ENCODE data around the gene SEC31A. TPM values are rescaled to one million over a fixed set of nuclear protein-coding genes. Genes with fewer than 3 reads are reported as not detected.

Gene SEC31A
- total RNA-seq, 1 experiment from 2014 or later, result 70.2 TPM

- Histone ChIP-seq H3K4me3 (ENCODE audit: low read length) (no peak overlapping the region), H3K9ac (ENCODE audit: low read length) (no peak overlapping the region), H3K4me2 (ENCODE audit: low read depth, low read length, poor library complexity, severe bottlenecking) (no peak overlapping the region)
These were observed 76.9 kb downstream of the SEC31A start for GRCh38 chr4:82814034-82814433.

GRCh38 chr4:82811838-82812341 lies 79.1 kb downstream of the SEC31A start:
- Histone ChIP-seq H3K36me3 (ENCODE audit: insufficient read depth, low read length) (no peaks in the 10 kb centered on the region), H3K9ac (ENCODE audit: low read length) (no peak overlapping the region), H3K4me3 (ENCODE audit: low read length) (no peak overlapping the region), H3K4me2 (ENCODE audit: low read depth, low read length, poor library complexity, severe bottlenecking) (no peak overlapping the region), H2AFZ (ENCODE audit: low read length) (no peak overlapping the region), H3K27ac (ENCODE audit: low read length) (no peak overlapping the region), H3K4me1 (ENCODE audit: low read length) (peaks cover 5% of the 10 kb centered on the region), H4K20me1 (ENCODE audit: insufficient read depth, low read depth, low read length) (no peaks in the 10 kb centered on the region), H3K9me3 (ENCODE audit: low read length) (no peaks in the 10 kb centered on the region), H3K79me2 (ENCODE audit: low read length) (no peaks in the 10 kb centered on the region), H3K27me3 (ENCODE audit: low read length) (no peaks in the 10 kb centered on the region), H3K9me2 (replicated peaks; ENCODE audit: insufficient read depth, low read length) (no peaks in the 10 kb centered on the region)
- DNase-seq, result no peak

More at GRCh38 chr4:82814034-82814433, 76.9 kb downstream of the SEC31A start:
- no peak overlapping the region for H2AFZ ChIP-seq (ENCODE audit: low read length)
- H3K9me2 ChIP-seq (replicated peaks; ENCODE audit: insufficient read depth, low read length), result no peaks in the 10 kb centered on the region
- no peaks in the 10 kb centered on the region for H3K9me3 ChIP-seq (ENCODE audit: low read length)
- no peak overlapping the region for H3K27ac ChIP-seq (ENCODE audit: low read length)
- H3K36me3 ChIP-seq (ENCODE audit: insufficient read depth, low read length), result no peaks in the 10 kb centered on the region
- H3K27me3 ChIP-seq (ENCODE audit: low read length), result no peaks in the 10 kb centered on the region
- H3K4me1 ChIP-seq (ENCODE audit: low read length), result peaks cover 5% of the 10 kb centered on the region
- no peak for DNase-seq
- H3K79me2 ChIP-seq (ENCODE audit: low read length), result no peaks in the 10 kb centered on the region
- H4K20me1 ChIP-seq (ENCODE audit: insufficient read depth, low read depth, low read length), result no peaks in the 10 kb centered on the region

- Histone ChIP-seq H3K4me3 (ENCODE audit: low read length) (no peak overlapping the region), H3K4me1 (ENCODE audit: low read length) (peaks cover 5% of the 10 kb centered on the region), H3K9ac (ENCODE audit: low read length) (no peak overlapping the region), H3K27ac (ENCODE audit: low read length) (no peak overlapping the region), H4K20me1 (ENCODE audit: insufficient read depth, low read depth, low read length) (no peaks in the 10 kb centered on the region), H3K36me3 (ENCODE audit: insufficient read depth, low read length) (no peaks in the 10 kb centered on the region), H3K9me3 (ENCODE audit: low read length) (no peaks in the 10 kb centered on the region), H3K9me2 (replicated peaks; ENCODE audit: insufficient read depth, low read length) (no peaks in the 10 kb centered on the region), H3K79me2 (ENCODE audit: low read length) (no peaks in the 10 kb centered on the region), H3K4me2 (ENCODE audit: low read depth, low read length, poor library complexity, severe bottlenecking) (no peak overlapping the region), H2AFZ (ENCODE audit: low read length) (no peak overlapping the region), H3K27me3 (ENCODE audit: low read length) (no peaks in the 10 kb centered on the region)
- no peak for DNase-seq
These were observed 79.6 kb downstream of the SEC31A start for GRCh38 chr4:82811392-82811791.

GRCh38 chr4:82810176-82810575 lies 80.8 kb downstream of the SEC31A start:
- Histone ChIP-seq H3K4me3 (ENCODE audit: low read length) (no peak overlapping the region), H4K20me1 (ENCODE audit: insufficient read depth, low read depth, low read length) (no peaks in the 10 kb centered on the region), H3K27ac (ENCODE audit: low read length) (no peak overlapping the region), H3K27me3 (ENCODE audit: low read length) (no peaks in the 10 kb centered on the region), H3K9me3 (ENCODE audit: low read length) (no peaks in the 10 kb centered on the region), H3K4me2 (ENCODE audit: low read depth, low read length, poor library complexity, severe bottlenecking) (no peak overlapping the region), H3K9me2 (replicated peaks; ENCODE audit: insufficient read depth, low read length) (no peaks in the 10 kb centered on the region), H3K9ac (ENCODE audit: low read length) (no peak overlapping the region), H3K79me2 (ENCODE audit: low read length) (no peaks in the 10 kb centered on the region), H3K4me1 (ENCODE audit: low read length) (peaks cover 5% of the 10 kb centered on the region), H3K36me3 (ENCODE audit: insufficient read depth, low read length) (no peaks in the 10 kb centered on the region), H2AFZ (ENCODE audit: low read length) (no peak overlapping the region)
- no peak for DNase-seq

GRCh38 chr4:82809619-82810018 lies 81.3 kb downstream of the SEC31A start:
- Histone ChIP-seq H3K27ac (ENCODE audit: low read length) (no peak overlapping the region), H3K4me3 (ENCODE audit: low read length) (no peak overlapping the region), H2AFZ (ENCODE audit: low read length) (no peak overlapping the region), H3K9me2 (replicated peaks; ENCODE audit: insufficient read depth, low read length) (no peaks in the 10 kb centered on the region), H3K9ac (ENCODE audit: low read length) (no peak overlapping the region), H3K9me3 (ENCODE audit: low read length) (no peaks in the 10 kb centered on the region), H3K4me2 (ENCODE audit: low read depth, low read length, poor library complexity, severe bottlenecking) (no peak overlapping the region), H4K20me1 (ENCODE audit: insufficient read depth, low read depth, low read length) (no peaks in the 10 kb centered on the region), H3K27me3 (ENCODE audit: low read length) (no peaks in the 10 kb centered on the region), H3K4me1 (ENCODE audit: low read length) (peaks cover 5% of the 10 kb centered on the region), H3K36me3 (ENCODE audit: insufficient read depth, low read length) (no peaks in the 10 kb centered on the region), H3K79me2 (ENCODE audit: low read length) (no peaks in the 10 kb centered on the region)
- no peak for DNase-seq

- H3K9me2 ChIP-seq (replicated peaks; ENCODE audit: insufficient read depth, low read length), result no peaks in the 10 kb centered on the region
These were observed 87.2 kb downstream of the SEC31A start for GRCh38 chr4:82803746-82804145.

GRCh38 chr4:82802911-82803310 lies 88.0 kb downstream of the SEC31A start:
- Histone ChIP-seq H3K4me3 (ENCODE audit: low read length) (no peak overlapping the region), H3K27me3 (ENCODE audit: low read length) (no peaks in the 10 kb centered on the region), H3K4me2 (ENCODE audit: low read depth, low read length, poor library complexity, severe bottlenecking) (peak overlapping the region; percentile 1), H4K20me1 (ENCODE audit: insufficient read depth, low read depth, low read length) (no peaks in the 10 kb centered on the region), H3K9me3 (ENCODE audit: low read length) (no peaks in the 10 kb centered on the region), H2AFZ (ENCODE audit: low read length) (no peak overlapping the region), H3K36me3 (ENCODE audit: insufficient read depth, low read length) (no peaks in the 10 kb centered on the region), H3K27ac (ENCODE audit: low read length) (no peak overlapping the region), H3K79me2 (ENCODE audit: low read length) (no peaks in the 10 kb centered on the region), H3K9me2 (replicated peaks; ENCODE audit: insufficient read depth, low read length) (no peaks in the 10 kb centered on the region), H3K4me1 (ENCODE audit: low read length) (peaks cover 37% of the 10 kb centered on the region), H3K9ac (ENCODE audit: low read length) (no peak overlapping the region)
- DNase-seq, result no peak

More at GRCh38 chr4:82803746-82804145, 87.2 kb downstream of the SEC31A start:
- Histone ChIP-seq H2AFZ (ENCODE audit: low read length) (no peak overlapping the region), H3K9ac (ENCODE audit: low read length) (no peak overlapping the region), H3K27me3 (ENCODE audit: low read length) (no peaks in the 10 kb centered on the region), H3K9me3 (ENCODE audit: low read length) (no peaks in the 10 kb centered on the region), H3K4me2 (ENCODE audit: low read depth, low read length, poor library complexity, severe bottlenecking) (no peak overlapping the region), H3K4me3 (ENCODE audit: low read length) (no peak overlapping the region), H3K27ac (ENCODE audit: low read length) (no peak overlapping the region), H3K36me3 (ENCODE audit: insufficient read depth, low read length) (no peaks in the 10 kb centered on the region), H4K20me1 (ENCODE audit: insufficient read depth, low read depth, low read length) (no peaks in the 10 kb centered on the region), H3K4me1 (ENCODE audit: low read length) (peaks cover 33% of the 10 kb centered on the region), H3K79me2 (ENCODE audit: low read length) (no peaks in the 10 kb centered on the region)
- DNase-seq, result no peak

- Histone ChIP-seq H3K27me3 (ENCODE audit: low read length) (no peaks in the 10 kb centered on the region), H4K20me1 (ENCODE audit: insufficient read depth, low read depth, low read length) (no peaks in the 10 kb centered on the region)
- peak; percentile 55 for DNase-seq
These were observed 88.9 kb downstream of the SEC31A start for GRCh38 chr4:82801910-82802521.

More at GRCh38 chr4:82801910-82802521, 88.9 kb downstream of the SEC31A start:
- H3K36me3 ChIP-seq (ENCODE audit: insufficient read depth, low read length), result no peaks in the 10 kb centered on the region
- H3K9ac ChIP-seq (ENCODE audit: low read length), result no peak overlapping the region
- H3K9me2 ChIP-seq (replicated peaks; ENCODE audit: insufficient read depth, low read length), result no peaks in the 10 kb centered on the region
- peaks cover 46% of the 10 kb centered on the region for H3K4me1 ChIP-seq (ENCODE audit: low read length)
- H3K4me2 ChIP-seq (ENCODE audit: low read depth, low read length, poor library complexity, severe bottlenecking), result peak overlapping the region; percentile 42
- H3K27ac ChIP-seq (ENCODE audit: low read length), result no peak overlapping the region
- no peaks in the 10 kb centered on the region for H3K79me2 ChIP-seq (ENCODE audit: low read length)
- H3K9me3 ChIP-seq (ENCODE audit: low read length), result no peaks in the 10 kb centered on the region
- no peak overlapping the region for H3K4me3 ChIP-seq (ENCODE audit: low read length)
- H2AFZ ChIP-seq (ENCODE audit: low read length), result no peak overlapping the region

Data from Karpas-422 (cell line).